GM12874 (cell line): ENCODE results near the gene BAD.

ENCODE experiments used
- TF ChIP-seq, protein P1 (sequence below): IDR thresholded peaks from 2 replicates; pipeline ENCODE4 v1.5.1; 2011; ENCODE audit warnings: low read depth, mild to moderate bottlenecking, control low read depth, low read length, moderate library complexity; ENCODE audit not compliant: insufficient read depth

The BAD gene

DNA sequence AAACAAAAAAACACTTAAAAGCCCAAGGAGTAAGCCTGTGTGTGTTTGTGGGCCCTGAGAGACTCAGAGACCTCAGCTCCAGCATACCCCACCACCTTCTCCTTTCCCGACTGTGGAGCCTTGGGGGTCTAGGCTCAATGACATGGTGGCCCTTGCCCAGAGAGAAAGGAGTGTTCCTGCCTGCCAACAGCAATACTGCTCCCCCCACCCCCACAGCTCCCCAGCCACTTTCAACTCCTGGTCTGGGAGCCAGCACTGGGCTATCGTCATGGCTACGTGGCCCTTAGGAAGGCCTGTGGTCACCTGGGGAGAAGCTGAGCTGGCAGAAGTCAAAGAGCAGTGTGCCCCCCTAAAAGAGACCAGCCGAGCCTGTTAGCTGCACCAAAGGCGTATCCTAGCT, 40.4 kb downstream of the BAD start:
- TF ChIP-seq, protein P1, sequence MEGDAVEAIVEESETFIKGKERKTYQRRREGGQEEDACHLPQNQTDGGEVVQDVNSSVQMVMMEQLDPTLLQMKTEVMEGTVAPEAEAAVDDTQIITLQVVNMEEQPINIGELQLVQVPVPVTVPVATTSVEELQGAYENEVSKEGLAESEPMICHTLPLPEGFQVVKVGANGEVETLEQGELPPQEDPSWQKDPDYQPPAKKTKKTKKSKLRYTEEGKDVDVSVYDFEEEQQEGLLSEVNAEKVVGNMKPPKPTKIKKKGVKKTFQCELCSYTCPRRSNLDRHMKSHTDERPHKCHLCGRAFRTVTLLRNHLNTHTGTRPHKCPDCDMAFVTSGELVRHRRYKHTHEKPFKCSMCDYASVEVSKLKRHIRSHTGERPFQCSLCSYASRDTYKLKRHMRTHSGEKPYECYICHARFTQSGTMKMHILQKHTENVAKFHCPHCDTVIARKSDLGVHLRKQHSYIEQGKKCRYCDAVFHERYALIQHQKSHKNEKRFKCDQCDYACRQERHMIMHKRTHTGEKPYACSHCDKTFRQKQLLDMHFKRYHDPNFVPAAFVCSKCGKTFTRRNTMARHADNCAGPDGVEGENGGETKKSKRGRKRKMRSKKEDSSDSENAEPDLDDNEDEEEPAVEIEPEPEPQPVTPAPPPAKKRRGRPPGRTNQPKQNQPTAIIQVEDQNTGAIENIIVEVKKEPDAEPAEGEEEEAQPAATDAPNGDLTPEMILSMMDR, result no peak

DNA sequence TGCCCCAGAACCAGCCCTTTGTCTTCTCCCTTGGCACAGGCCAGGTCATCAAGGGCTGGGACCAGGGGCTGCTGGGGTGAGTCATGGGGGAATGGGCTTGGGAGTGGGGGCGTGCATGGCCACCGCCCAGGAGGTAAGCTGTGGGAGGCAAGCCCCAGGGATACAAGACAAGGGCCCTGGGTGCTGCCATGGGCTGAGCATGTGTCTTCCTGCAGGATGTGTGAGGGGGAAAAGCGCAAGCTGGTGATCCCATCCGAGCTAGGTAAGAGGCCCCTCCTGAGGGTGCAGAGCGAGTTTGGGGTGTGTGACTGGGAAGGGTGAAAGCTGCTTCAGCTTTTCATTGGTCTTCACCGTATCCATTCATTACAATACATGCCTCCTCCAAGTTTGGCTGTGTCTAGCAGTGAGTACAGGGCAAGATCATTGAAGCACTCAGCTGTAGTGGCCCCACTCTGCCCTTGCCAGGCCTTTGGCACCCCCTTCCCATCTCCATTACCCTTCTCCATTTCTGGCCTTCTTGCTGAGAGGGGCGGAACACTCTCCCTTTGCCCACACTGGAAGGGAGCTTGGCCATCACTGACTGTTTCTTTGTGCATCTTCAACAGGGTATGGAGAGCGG, 41.1 kb downstream of the BAD start:
- TF ChIP-seq, protein P1, result no peak

DNA sequence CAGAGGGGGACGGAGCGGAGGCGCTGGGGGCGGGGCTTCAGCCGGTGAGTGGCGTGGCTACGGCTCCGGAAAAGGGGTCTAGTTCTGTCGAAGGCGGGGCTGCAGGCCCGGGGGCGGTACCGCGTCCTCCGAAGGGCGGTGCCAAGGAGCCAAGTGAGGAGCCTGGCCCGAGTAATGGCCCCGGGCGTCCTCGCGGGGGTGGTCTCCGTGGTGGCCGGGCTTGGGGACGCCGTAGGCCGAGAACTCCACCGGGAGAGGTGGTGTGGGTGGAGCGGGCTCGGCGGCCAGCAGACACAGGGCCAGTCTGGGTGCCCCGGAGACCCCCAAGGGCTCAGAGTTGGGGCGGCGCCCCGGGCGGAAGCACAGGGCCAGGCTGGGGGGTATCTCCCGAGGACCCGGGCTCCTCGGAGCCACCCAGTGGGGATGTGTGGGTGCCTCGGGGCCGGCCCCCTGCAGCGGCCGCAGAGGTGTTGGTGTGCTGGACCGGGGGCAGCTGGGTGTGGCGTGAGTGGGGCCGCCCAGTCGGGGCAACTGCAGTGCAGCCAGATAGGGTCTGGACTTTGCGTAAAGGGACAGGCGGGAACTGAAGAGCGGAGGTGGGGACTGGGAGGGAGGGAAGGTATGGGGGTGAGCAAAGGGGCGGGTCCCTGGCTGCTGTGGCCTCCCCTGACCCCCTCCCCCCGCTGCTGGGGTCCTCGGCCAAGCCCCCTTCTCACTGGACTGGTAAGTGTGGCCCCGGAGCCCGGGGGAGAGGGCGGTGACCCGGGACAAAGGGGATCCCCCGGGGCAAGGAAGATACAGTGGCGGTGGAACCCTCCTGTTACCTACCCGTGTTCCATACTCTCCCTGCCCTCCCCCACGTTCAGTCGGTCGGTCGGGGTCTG, 42.7 kb downstream of the BAD start:
- TF ChIP-seq, protein P1, result no peak

DNA sequence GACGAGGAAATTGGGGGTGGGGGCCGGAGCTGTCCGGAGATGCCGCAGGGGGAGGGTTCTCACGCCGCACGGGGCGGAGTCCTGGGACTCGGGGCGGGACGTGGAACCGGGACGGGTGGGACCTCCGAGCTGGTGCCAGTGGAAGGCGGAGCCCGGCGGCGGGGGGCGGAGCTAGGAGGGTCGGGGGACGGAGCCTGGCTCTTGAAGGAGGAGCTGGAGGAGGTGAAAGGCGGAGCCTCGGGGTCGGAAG, 43.3 kb downstream of the BAD start:
- TF ChIP-seq, protein P1, result no peak

DNA sequence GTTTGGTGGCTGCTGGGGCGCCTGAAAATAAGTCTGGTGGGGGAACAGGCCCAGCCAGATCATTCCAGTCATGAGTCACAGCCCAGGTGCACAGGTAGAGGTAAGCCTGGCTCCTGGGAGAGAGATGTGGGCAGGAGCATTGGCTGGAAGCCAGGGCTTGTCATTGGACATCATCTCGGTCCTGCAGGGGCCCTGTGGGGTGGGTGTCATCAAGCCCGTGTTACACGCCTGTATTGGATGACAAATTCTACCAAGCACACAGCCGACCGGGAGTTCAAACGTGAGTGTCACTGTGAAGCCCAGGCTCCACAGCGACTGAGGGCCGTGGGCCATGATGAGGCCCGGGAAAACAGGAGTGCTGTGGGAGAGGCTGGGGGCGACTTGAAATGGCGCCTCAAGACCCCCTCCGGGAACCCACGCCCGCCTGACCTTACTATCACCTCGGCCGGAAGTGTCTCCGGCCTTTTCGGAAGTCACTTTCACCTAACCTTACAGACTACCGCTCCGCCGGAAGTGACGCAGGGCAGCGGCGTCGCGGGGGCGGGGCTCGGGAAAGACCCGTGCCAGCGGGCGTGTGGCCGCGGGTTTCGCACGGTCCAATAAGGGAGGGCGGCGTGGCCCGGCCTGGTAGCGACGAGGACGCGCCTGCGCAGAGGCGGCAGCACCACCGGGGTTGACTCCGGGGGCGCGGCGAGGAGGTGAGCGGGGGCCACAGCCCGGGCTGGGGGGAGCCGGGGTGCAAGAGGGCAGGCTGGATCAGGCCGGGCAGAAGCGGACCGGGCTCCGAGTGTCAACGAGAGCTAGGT, 43.8 kb downstream of the BAD start, which contains the start of gene FKBP2:
TSS of gene FKBP2 (plus strand) at position 661 of the 806 bp plus-strand sequence. CDS start 1,293 bp downstream, outside the sequence.
- TF ChIP-seq, protein P1, result no peak

DNA sequence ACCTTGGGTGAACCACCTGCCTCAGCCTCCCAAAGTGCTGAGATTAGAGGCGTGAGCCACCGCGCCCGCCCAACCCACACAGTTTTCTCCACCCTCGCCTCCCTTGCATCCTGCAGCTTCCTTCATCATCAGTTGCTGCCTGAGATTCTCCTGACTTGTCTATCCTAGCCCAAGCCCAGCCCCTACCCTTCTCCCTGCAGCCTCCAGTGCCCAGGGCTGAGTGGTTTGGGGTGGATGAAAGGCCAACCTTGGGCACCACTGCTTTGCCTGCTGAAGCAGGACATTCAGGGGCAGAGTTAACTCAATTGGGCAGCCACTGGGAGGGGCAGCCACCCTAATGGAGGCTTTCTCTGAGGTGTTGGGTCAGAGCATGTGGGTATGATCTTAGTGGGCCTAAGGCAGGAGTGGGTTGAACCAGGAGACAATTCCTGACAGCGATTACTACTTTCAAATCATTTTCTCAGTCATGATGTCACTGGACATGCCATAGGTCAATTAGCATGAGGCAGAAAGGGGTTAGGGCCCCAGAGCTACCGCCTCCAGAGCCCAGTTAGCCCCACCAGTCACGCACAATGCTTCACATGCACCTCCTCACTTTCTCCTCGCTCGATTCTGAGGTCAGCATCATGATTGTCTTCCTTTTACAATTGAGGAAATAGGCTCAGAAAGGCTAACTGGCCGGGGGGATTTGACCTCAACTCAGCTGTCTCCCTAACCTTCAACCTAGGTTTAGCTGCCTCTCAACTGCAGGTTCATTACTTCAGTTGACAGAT, 44.6 kb downstream of the BAD start:
- TF ChIP-seq, protein P1, result no peak
